Smooth muscle cell (in vitro differentiated cells): ENCODE measurements around the gene PLXNA2. TPM values are rescaled to one million over a fixed set of nuclear protein-coding genes. Genes with fewer than 3 reads are reported as not detected.

Source experiments
- DNase-seq: peaks from one replicate; lab custom pipeline; 2025; ENCODE audit not compliant: unreplicated experiment; lab: John Stamatoyannopoulos, UW
- H2AFZ ChIP-seq: fragments of 200-600 bp; sonication (generic); 2 replicates; pipeline ENCODE4 v1.6.0; 2016; ENCODE audit warnings: antibody characterized with exemption, low read depth, mild to moderate bottlenecking
- H3F3A ChIP-seq: fragments of 200-600 bp; sonication (generic); 2 replicates; pipeline ENCODE4 v1.6.0; 2017; ENCODE audit warnings: antibody characterized with exemption, low read depth
- H3K27ac ChIP-seq: fragments of 200-600 bp; sonication (generic); 2 replicates; pipeline ENCODE4 v1.5.1; 2016; ENCODE audit warnings: low read depth, mild to moderate bottlenecking
- H3K27me3 ChIP-seq: fragments of 200-600 bp; sonication (generic); 2 replicates; pipeline ENCODE4 v1.6.1; 2016; ENCODE audit warnings: low read depth, mild to moderate bottlenecking
- H3K36me3 ChIP-seq: fragments of 200-600 bp; sonication (generic); 2 replicates; pipeline ENCODE4 v1.5.1; 2016; ENCODE audit warnings: low read depth
- H3K4me1 ChIP-seq: fragments of 200-600 bp; sonication (generic); 2 replicates; pipeline ENCODE4 v1.5.1; 2016; ENCODE audit warnings: low read depth
- H3K4me2 ChIP-seq: fragments of 200-600 bp; sonication (generic); 2 replicates; pipeline ENCODE4 v1.6.0; 2016; ENCODE audit warnings: mild to moderate bottlenecking
- H3K4me3 ChIP-seq: fragments of 200-600 bp; sonication (generic); 2 replicates; pipeline ENCODE4 v1.5.1; 2016; ENCODE audit warnings: mild to moderate bottlenecking
- H3K79me2 ChIP-seq: fragments of 200-600 bp; sonication (generic); 2 replicates; pipeline ENCODE4 v1.6.0; 2016; ENCODE audit warnings: low read depth, mild to moderate bottlenecking
- H3K9ac ChIP-seq: fragments of 200-600 bp; sonication (generic); 2 replicates; pipeline ENCODE4 v1.6.0; 2016; ENCODE audit warnings: low read depth
- H3K9me3 ChIP-seq: fragments of 200-600 bp; sonication (generic); replicated peaks from 2 replicates; pipeline ENCODE4 v1.5.1; 2016; ENCODE audit warnings: low read depth
- H4K20me1 ChIP-seq: fragments of 200-600 bp; sonication (generic); 2 replicates; pipeline ENCODE4 v1.6.0; 2016; ENCODE audit warnings: low read depth
- WGBS: methylation state at CpG from one replicate; pipeline ENCODE4 v1.1.7; 2016; ENCODE audit warnings: low lambda C conversion rate; 5-methylcytosine and 5-hydroxymethylcytosine counted together
- polyA plus RNA-seq: library from polyadenylated mRNA; unstranded; fragments of >200 nt; fragmentation: Nextera tagmentation; extraction: Ambion mirVana; gene quantifications from 2 replicates; pipeline ENCODE4 v1.2.1, GENCODE V29; 2016
- total RNA-seq: library from RNA; depleted of rRNA; stranded (reverse); fragments of >200 nt; gene quantifications from 2 replicates; pipeline ENCODE4 v1.2.3, GENCODE V29; 2014
- TF ChIP-seq, protein P1 (sequence below): fragments of 200-600 bp; sonication (generic); IDR thresholded peaks from 2 replicates; pipeline ENCODE4 v1.5.1; 2017; ENCODE audit warnings: borderline replicate concordance, mild to moderate bottlenecking, antibody characterized with exemption; ENCODE audit not compliant: insufficient read depth, poor library complexity, severe bottlenecking

The PLXNA2 gene
- total and polyA plus RNA-seq, 2 experiments from 2014 or later: 8.2 to 8.7 TPM

GRCh38 chr1:208150833-208151458 is 93.2 kb downstream of the PLXNA2 start:
- Histone ChIP-seq H3K9ac (no peak overlapping the region), H3K4me3 (no peak overlapping the region), H4K20me1 (peaks cover 11% of the 10 kb centered on the region), H3K27me3 (no peaks in the 10 kb centered on the region), H3K4me2 (no peak overlapping the region), H3K79me2 (no peaks in the 10 kb centered on the region), H3K4me1 (peaks cover 30% of the 10 kb centered on the region), H3K27ac (no peak overlapping the region), H3K9me3 (no peaks in the 10 kb centered on the region), H3F3A (no peaks in the 10 kb centered on the region), H2AFZ (no peak overlapping the region), H3K36me3 (no peaks in the 10 kb centered on the region)
- TF ChIP-seq, protein P1, sequence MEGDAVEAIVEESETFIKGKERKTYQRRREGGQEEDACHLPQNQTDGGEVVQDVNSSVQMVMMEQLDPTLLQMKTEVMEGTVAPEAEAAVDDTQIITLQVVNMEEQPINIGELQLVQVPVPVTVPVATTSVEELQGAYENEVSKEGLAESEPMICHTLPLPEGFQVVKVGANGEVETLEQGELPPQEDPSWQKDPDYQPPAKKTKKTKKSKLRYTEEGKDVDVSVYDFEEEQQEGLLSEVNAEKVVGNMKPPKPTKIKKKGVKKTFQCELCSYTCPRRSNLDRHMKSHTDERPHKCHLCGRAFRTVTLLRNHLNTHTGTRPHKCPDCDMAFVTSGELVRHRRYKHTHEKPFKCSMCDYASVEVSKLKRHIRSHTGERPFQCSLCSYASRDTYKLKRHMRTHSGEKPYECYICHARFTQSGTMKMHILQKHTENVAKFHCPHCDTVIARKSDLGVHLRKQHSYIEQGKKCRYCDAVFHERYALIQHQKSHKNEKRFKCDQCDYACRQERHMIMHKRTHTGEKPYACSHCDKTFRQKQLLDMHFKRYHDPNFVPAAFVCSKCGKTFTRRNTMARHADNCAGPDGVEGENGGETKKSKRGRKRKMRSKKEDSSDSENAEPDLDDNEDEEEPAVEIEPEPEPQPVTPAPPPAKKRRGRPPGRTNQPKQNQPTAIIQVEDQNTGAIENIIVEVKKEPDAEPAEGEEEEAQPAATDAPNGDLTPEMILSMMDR: no peak
- DNase-seq: no peak
- whole genome bisulfite sequencing: 90% methylated on average over 6 of the region's 6 CpGs

GRCh38 chr1:208149776-208150514 is 94.2 kb downstream of the PLXNA2 start:
- H3K79me2 ChIP-seq: no peaks in the 10 kb centered on the region
- H3K9ac ChIP-seq: no peak overlapping the region
- TF ChIP-seq, protein P1: no peak
- DNase-seq: no peak
- 58% methylated on average over 9 of the region's 9 CpGs for WGBS
- H3K27ac ChIP-seq: no peak overlapping the region
- H3K36me3 ChIP-seq: no peaks in the 10 kb centered on the region
- no peaks in the 10 kb centered on the region for H3K9me3 ChIP-seq
- H3K4me1 ChIP-seq: peaks cover 28% of the 10 kb centered on the region
- H3K4me2 ChIP-seq: no peak overlapping the region
- H2AFZ ChIP-seq: no peak overlapping the region
- H4K20me1 ChIP-seq: peaks cover 11% of the 10 kb centered on the region
- no peaks in the 10 kb centered on the region for H3F3A ChIP-seq
- no peaks in the 10 kb centered on the region for H3K27me3 ChIP-seq
- no peak overlapping the region for H3K4me3 ChIP-seq

DNA sequence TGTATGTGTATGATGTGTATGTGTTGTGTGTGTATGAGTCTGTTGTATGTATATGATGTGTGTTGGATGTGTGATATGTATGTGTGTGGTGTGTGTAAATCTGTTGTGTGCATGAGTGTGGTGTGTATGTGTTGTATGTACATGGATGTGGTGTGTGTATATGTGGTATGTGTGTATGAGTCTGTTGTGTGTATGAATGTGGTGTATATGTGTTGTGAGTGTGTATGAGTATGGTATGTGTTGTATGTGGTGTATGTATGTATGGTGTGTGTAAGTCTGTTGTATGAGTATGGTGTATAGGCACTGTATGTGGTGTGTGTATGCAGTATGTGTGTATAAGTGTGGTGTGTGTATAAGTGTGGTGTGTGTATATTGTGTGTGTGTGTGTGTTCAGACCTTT is 95.0 kb downstream of the PLXNA2 start:
- Histone ChIP-seq H3K4me1 (peaks cover 26% of the 10 kb centered on the region), H4K20me1 (peaks cover 11% of the 10 kb centered on the region), H2AFZ (no peak overlapping the region), H3F3A (no peaks in the 10 kb centered on the region), H3K9me3 (no peaks in the 10 kb centered on the region), H3K27ac (no peak overlapping the region), H3K79me2 (no peaks in the 10 kb centered on the region), H3K4me3 (no peak overlapping the region), H3K36me3 (no peaks in the 10 kb centered on the region), H3K4me2 (no peak overlapping the region), H3K27me3 (no peaks in the 10 kb centered on the region), H3K9ac (no peak overlapping the region)
- no peak for DNase-seq
- TF ChIP-seq, protein P1: no peak
